HG03039 (cell line): ENCODE measurements around the gene GTPBP10.
"Not testable (repeated sequence)": the region's sequence is repeated elsewhere in the genome, so short reads cannot be mapped to it uniquely, and the experiment has no call there.

Source experiments
- ATAC-seq: cut with Tn5 transposase; IDR thresholded peaks from one replicate; pipeline ENCODE4 v1.9.1; 2021; ENCODE audit warnings: mild to moderate bottlenecking, moderate library complexity; ENCODE audit not compliant: unreplicated experiment

GTPBP10 gene

GRCh38 chr7:90350032-90350431 lies 3.5 kb downstream of the GTPBP10 start:
- ATAC-seq: not testable (repeated sequence)

GRCh38 chr7:90351987-90352386 lies 5.5 kb downstream of the GTPBP10 start:
- ATAC-seq: no peak

- ATAC-seq: no peak
Measured at GRCh38 chr7:90383422-90383821, 36.9 kb downstream of the GTPBP10 start.

GRCh38 chr7:90383861-90384260 lies 37.3 kb downstream of the GTPBP10 start:
- ATAC-seq: no peak

- no peak for ATAC-seq
Measured at GRCh38 chr7:90384433-90384832, 37.9 kb downstream of the GTPBP10 start.

- no peak for ATAC-seq
Measured at GRCh38 chr7:90387470-90388240, 41.1 kb downstream of the GTPBP10 start.

- ATAC-seq: no peak
Measured at GRCh38 chr7:90390926-90391325, 44.4 kb downstream of the GTPBP10 start.

- no peak for ATAC-seq
Measured at GRCh38 chr7:90391488-90391887, 45.0 kb downstream of the GTPBP10 start.

GRCh38 chr7:90396420-90396819 lies 49.9 kb downstream of the GTPBP10 start:
- ATAC-seq: no peak

- ATAC-seq: no peak
Measured at GRCh38 chr7:90401989-90402388, 55.5 kb downstream of the GTPBP10 start.

GRCh38 chr7:90402785-90403173 lies 56.3 kb downstream of the GTPBP10 start:
- no peak for ATAC-seq

- ATAC-seq: peak; percentile 96
Measured at GRCh38 chr7:90403174-90404113, 56.9 kb downstream of the GTPBP10 start, which contains the start of gene CLDN12. Gene CLDN12, plus strand, starts transcription at chr7:90403461. Its CDS starts 9,216 bp downstream, at chr7:90412677.

GRCh38 chr7:90404777-90405176 lies 58.3 kb downstream of the GTPBP10 start:
- no peak for ATAC-seq

- ATAC-seq: no peak
Measured at GRCh38 chr7:90407484-90407821, 60.9 kb downstream of the GTPBP10 start.

GRCh38 chr7:90408142-90408541 lies 61.6 kb downstream of the GTPBP10 start:
- ATAC-seq: no peak

- ATAC-seq: no peak
Measured at GRCh38 chr7:90409667-90410066, 63.2 kb downstream of the GTPBP10 start.

- ATAC-seq: no peak
Measured at GRCh38 chr7:90411510-90411909, 65.0 kb downstream of the GTPBP10 start.

GRCh38 chr7:90412458-90413184 lies 66.1 kb downstream of the GTPBP10 start:
- no peak for ATAC-seq

- ATAC-seq: no peak
Measured at GRCh38 chr7:90413185-90413528, 66.6 kb downstream of the GTPBP10 start.

- no peak for ATAC-seq
Measured at GRCh38 chr7:90421651-90422050, 75.1 kb downstream of the GTPBP10 start.

- peak; percentile 97 for ATAC-seq
Measured at GRCh38 chr7:90424720-90425119, 78.2 kb downstream of the GTPBP10 start.
